ENCODE data around the gene HOXC12. TPM values are rescaled to one million over a fixed set of nuclear protein-coding genes. Genes with fewer than 3 reads are reported as not detected.

The HOXC12 gene
- total RNA-seq, 1 donor from 2014 or later: not detected

DNA sequence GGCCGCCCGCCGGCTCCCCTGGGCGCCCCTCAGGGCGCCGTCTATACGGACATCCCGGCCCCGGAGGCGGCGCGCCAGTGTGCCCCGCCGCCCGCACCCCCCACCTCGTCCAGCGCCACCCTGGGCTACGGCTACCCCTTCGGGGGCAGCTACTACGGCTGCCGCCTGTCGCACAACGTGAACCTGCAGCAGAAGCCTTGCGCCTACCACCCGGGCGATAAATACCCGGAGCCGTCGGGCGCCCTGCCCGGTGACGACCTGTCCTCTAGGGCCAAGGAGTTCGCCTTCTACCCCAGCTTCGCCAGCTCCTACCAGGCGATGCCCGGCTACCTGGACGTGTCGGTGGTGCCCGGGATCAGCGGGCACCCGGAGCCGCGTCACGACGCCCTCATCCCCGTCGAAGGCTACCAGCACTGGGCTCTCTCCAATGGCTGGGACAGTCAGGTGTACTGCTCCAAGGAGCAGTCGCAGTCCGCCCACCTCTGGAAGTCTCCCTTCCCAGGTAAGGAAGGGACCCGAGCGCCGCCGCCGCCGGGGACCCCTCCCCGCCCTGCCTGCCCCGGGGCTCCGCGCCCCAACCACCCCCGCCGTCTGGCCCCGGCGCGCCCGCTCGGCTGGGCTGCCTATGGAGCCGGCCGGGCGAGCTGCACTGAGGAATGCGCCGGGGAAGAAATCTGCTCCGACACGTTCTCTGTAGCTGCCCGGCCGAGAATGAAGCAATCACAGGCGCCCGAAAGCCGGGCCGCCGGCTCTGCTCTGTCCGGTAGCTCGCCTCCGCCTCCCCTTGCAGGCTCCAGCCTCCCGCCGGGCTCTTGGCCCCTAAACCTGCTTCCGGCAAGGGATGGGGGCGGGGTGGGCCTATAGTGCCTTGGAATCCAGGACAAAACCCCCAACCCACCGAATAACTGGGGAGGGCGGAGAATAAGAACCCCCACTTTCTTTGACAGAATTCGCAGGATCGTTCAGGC, 15.3 kb upstream of the HOXC12 start:
- TF ChIP-seq CTCF (IDR thresholded peaks at IDR 0.05; ENCODE audit: insufficient read depth, low read length, severe bottlenecking): no peak
- peaks cover 69% of the 10 kb centered on the region for H3K27me3 ChIP-seq (ENCODE audit: control insufficient read depth, insufficient read depth, low read length)
- H3K4me3 ChIP-seq (ENCODE audit: low read depth, low read length): no peak overlapping the region
- H3K36me3 ChIP-seq (ENCODE audit: control insufficient read depth, insufficient read depth, low read length): no peaks in the 10 kb centered on the region
- FAIRE-seq: no peak
- DNase-seq (ENCODE audit: low read depth): peak; percentile 56

DNA sequence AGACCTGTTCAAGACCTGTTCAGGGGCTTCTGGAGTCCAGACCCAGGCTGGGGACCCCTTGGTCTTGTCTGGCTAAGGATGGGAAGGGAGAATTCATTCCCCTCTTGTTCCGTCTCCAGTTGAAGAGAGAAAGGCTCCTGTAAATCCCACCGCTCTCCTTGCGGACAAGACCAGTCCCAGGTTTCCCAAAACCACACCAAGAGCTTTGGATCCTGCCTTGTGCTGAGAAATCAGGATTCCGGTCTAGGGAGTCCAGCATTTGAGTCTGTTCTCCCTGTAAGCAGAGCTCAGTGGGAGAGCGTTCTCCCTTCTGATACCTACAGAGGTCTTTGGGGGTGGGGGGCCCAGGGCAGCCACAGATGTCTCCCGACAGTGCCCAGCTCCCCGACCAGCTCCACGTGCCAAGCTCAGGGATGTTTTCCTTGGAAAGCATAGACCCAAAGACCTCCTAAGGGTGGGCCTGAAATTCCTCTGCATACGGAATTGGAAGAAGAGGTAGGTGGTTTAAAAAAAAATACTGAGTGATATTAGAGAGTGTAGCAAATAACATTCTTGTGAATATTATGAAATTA, 14.2 kb upstream of the HOXC12 start:
- FAIRE-seq: no peak
- H3K27me3 ChIP-seq (ENCODE audit: control insufficient read depth, insufficient read depth, low read length): peaks cover 70% of the 10 kb centered on the region
- no peak for TF ChIP-seq CTCF (IDR thresholded peaks at IDR 0.05; ENCODE audit: insufficient read depth, low read length, severe bottlenecking)

GRCh38 chr12:53941187-53941586, 13.5 kb upstream of the HOXC12 start:
- no peak for FAIRE-seq
- peaks cover 70% of the 10 kb centered on the region for H3K27me3 ChIP-seq (ENCODE audit: control insufficient read depth, insufficient read depth, low read length)
- no peak overlapping the region for H3K4me3 ChIP-seq (ENCODE audit: low read depth, low read length)
- no peak for DNase-seq (ENCODE audit: low read depth)
- H3K36me3 ChIP-seq (ENCODE audit: control insufficient read depth, insufficient read depth, low read length): no peaks in the 10 kb centered on the region
- no peak for TF ChIP-seq CTCF (IDR thresholded peaks at IDR 0.05; ENCODE audit: insufficient read depth, low read length, severe bottlenecking)

More for the DNA sequence above, 14.2 kb upstream of the HOXC12 start:
- DNase-seq (ENCODE audit: low read depth): no peak
- Histone ChIP-seq H3K36me3 (ENCODE audit: control insufficient read depth, insufficient read depth, low read length) (no peaks in the 10 kb centered on the region), H3K4me3 (ENCODE audit: low read depth, low read length) (no peak overlapping the region)

DNA sequence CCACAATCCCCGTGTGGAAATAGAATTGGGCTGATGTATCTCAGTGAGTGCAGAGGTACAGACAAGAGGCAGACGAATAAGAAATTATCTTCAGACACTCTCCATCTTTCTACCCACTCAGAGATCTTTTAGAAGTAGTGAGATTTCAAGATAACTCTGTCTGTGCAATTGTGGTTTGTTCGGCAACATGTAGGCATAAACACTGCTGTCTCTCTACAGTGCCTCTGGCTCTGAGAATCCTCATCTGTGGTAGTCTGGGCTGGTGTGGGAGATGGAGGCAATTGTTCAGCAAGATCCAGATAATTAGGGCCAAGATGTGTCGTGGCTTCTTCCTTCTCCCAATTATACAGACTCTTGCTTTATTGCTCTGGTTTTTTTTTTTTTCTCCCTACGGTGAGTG, 13.0 kb upstream of the HOXC12 start:
- H3K4me3 ChIP-seq (ENCODE audit: low read depth, low read length): no peak overlapping the region

GRCh38 chr12:53942467-53942997, 12.2 kb upstream of the HOXC12 start:
- peaks cover 65% of the 10 kb centered on the region for H3K27me3 ChIP-seq (ENCODE audit: control insufficient read depth, insufficient read depth, low read length)
- DNase-seq (ENCODE audit: low read depth): no peak
- no peak overlapping the region for H3K4me3 ChIP-seq (ENCODE audit: low read depth, low read length)
- no peak for FAIRE-seq
- no peaks in the 10 kb centered on the region for H3K36me3 ChIP-seq (ENCODE audit: control insufficient read depth, insufficient read depth, low read length)
- TF ChIP-seq CTCF (IDR thresholded peaks at IDR 0.05; ENCODE audit: insufficient read depth, low read length, severe bottlenecking): no peak

More for the DNA sequence above, 13.0 kb upstream of the HOXC12 start:
- H3K27me3 ChIP-seq (ENCODE audit: control insufficient read depth, insufficient read depth, low read length): peaks cover 70% of the 10 kb centered on the region
- FAIRE-seq (no peak), DNase-seq (ENCODE audit: low read depth) (no peak)
- TF ChIP-seq CTCF (IDR thresholded peaks at IDR 0.05; ENCODE audit: insufficient read depth, low read length, severe bottlenecking): no peak
- no peaks in the 10 kb centered on the region for H3K36me3 ChIP-seq (ENCODE audit: control insufficient read depth, insufficient read depth, low read length)

All from bronchial epithelial cell (primary cell).